SJCRH30 (cell line): ENCODE data around the gene GATAD1. TPM values are rescaled to one million over a fixed set of nuclear protein-coding genes. Genes with fewer than 3 reads are reported as not detected.
"Not testable (repeated sequence)": the region's sequence is repeated elsewhere in the genome, so short reads cannot be mapped to it uniquely, and the experiment has no call there.

Source experiments
- DNase-seq, 2 experiments: peaks; one replicate each; pipeline ENCODE4 v3.0.0-alpha.2; 2015 to 2020
- H3K27ac ChIP-seq: fragments of 250-450 bp; sonication (Bioruptor Pico); 2 replicates; pipeline ENCODE4 v1.5.1; 2020; ENCODE audit warnings: mild to moderate bottlenecking, moderate library complexity
- H3K27me3 ChIP-seq: fragments of 250-450 bp; sonication (Bioruptor Pico); 2 replicates; pipeline ENCODE4 v1.5.1; 2020; ENCODE audit warnings: mild to moderate bottlenecking, moderate library complexity
- H3K36me3 ChIP-seq: fragments of 250-450 bp; sonication (Bioruptor Pico); 2 replicates; pipeline ENCODE4 v1.5.1; 2020; ENCODE audit warnings: mild to moderate bottlenecking, moderate library complexity
- H3K4me1 ChIP-seq: fragments of 250-450 bp; sonication (Bioruptor Pico); 2 replicates; pipeline ENCODE4 v1.5.1; 2020; ENCODE audit warnings: mild to moderate bottlenecking, moderate library complexity
- H3K4me3 ChIP-seq: fragments of 250-450 bp; sonication (Bioruptor Pico); 2 replicates; pipeline ENCODE4 v1.5.1; 2020; ENCODE audit warnings: mild to moderate bottlenecking, moderate library complexity
- H3K9me3 ChIP-seq: fragments of 250-450 bp; sonication (Bioruptor Pico); replicated peaks from 2 replicates; pipeline ENCODE4 v1.5.1; 2020; ENCODE audit warnings: mild to moderate bottlenecking, moderate library complexity
- total RNA-seq: library from RNA; depleted of rRNA; stranded (reverse); fragments of >200 nt; shearing (Covaris generic); gene quantifications from 2 replicates; pipeline ENCODE4 v1.2.3, GENCODE V29; 2014; rRNA removed

GATAD1 gene, protein sequence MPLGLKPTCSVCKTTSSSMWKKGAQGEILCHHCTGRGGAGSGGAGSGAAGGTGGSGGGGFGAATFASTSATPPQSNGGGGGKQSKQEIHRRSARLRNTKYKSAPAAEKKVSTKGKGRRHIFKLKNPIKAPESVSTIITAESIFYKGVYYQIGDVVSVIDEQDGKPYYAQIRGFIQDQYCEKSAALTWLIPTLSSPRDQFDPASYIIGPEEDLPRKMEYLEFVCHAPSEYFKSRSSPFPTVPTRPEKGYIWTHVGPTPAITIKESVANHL
- total RNA-seq = 48.6 and 57.1 TPM in 2 replicates

DNA sequence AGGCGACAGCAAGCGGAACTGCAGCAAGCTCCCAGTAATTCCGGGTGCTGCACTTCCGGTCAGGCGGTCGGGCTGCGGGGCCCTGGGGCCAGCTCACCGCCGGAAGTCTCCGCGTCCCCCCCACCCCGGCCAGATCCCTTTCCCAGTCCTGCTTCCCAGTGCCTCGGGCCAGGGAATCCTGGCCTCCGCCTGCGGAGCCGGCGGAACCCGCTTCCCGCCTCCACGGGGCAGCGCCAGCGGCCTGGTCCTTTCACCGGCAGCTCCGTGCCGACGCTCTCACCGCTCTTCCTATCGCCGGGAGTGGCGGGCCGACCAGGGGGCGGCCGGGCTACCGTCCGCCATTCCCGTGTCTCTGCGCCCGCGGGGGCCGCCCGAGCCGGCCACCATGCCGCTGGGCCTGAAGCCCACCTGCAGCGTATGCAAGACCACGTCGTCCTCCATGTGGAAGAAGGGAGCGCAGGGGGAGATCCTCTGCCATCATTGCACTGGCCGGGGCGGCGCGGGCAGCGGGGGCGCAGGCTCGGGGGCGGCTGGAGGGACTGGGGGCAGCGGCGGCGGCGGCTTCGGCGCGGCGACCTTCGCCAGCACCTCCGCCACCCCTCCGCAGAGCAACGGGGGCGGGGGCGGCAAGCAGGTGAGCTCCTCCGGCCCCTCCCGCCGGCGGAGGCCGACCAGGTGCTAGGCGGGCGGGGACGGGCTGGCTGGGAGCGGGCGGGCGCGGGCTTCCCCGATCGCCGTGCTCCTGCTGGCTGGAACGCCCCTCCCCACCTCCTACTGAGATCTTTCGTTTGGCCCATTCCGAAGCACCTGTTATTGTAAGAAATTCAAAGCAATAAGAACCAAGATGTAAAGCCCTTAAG lies at the start of gene GATAD1:
GATAD1 (plus strand) TSS at position 138 of the 860 bp plus-strand sequence; CDS start at position 386, 248 bp downstream.
- Histone ChIP-seq H3K36me3 (peaks cover 36% of the 10 kb centered on the region), H3K27ac (peak within 1 kb of the TSS; percentile 88), H3K27me3 (no peaks in the 10 kb centered on the region), H3K4me1 (peaks cover 8% of the 10 kb centered on the region; the same call in 1 of the 2 replicates), H3K9me3 (no peaks in the 10 kb centered on the region; the same call in 1 of the 2 replicates), H3K4me3 (peak within 1 kb of the TSS; percentile 95)
- peak; percentile 95 to 96 for DNase-seq

- Histone ChIP-seq H3K27ac (no peak overlapping the region), H3K9me3 (no peaks in the 10 kb centered on the region), H3K4me1 (no peaks in the 10 kb centered on the region), H3K4me3 (no peak overlapping the region), H3K36me3 (peaks cover 19% of the 10 kb centered on the region), H3K27me3 (no peaks in the 10 kb centered on the region)
- no peak for DNase-seq
Measured at GRCh38 chr7:92397542-92397941, 49.7 kb upstream of the GATAD1 start.

- DNase-seq = no peak
- Histone ChIP-seq H3K27ac (no peak overlapping the region), H3K36me3 (peaks cover 19% of the 10 kb centered on the region), H3K4me3 (no peak overlapping the region), H3K4me1 (no peaks in the 10 kb centered on the region), H3K9me3 (no peaks in the 10 kb centered on the region), H3K27me3 (no peaks in the 10 kb centered on the region)
Measured at GRCh38 chr7:92400013-92400412, 47.3 kb upstream of the GATAD1 start.

GRCh38 chr7:92402920-92403759 lies 44.1 kb upstream of the GATAD1 start:
- no peaks in the 10 kb centered on the region for H3K9me3 ChIP-seq
- H3K27ac ChIP-seq = no peak overlapping the region
- DNase-seq = no peak
- H3K4me3 ChIP-seq = no peak overlapping the region
- H3K27me3 ChIP-seq = no peaks in the 10 kb centered on the region
- H3K4me1 ChIP-seq = no peaks in the 10 kb centered on the region
- peaks cover 5% of the 10 kb centered on the region for H3K36me3 ChIP-seq

DNA sequence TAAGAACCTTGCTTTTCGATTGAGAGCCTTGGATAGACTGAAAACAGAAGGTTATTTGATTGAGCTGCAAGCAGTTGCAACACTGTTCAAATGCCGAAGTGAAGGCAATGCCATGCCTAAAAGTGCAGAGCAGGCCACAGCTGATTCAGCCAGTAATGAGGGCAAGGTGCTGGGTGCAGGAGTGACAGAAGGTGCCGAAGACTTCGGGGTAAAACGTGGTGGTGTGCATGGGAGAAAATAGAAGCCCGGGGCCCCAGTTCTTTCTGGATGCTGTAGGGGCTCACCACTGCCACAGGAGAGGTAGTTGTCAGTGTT lies 43.6 kb upstream of the GATAD1 start:
- no peak overlapping the region for H3K4me3 ChIP-seq
- no peak for DNase-seq
- no peaks in the 10 kb centered on the region for H3K27me3 ChIP-seq
- H3K9me3 ChIP-seq = no peaks in the 10 kb centered on the region
- no peaks in the 10 kb centered on the region for H3K36me3 ChIP-seq
- no peaks in the 10 kb centered on the region for H3K4me1 ChIP-seq
- no peak overlapping the region for H3K27ac ChIP-seq

DNA sequence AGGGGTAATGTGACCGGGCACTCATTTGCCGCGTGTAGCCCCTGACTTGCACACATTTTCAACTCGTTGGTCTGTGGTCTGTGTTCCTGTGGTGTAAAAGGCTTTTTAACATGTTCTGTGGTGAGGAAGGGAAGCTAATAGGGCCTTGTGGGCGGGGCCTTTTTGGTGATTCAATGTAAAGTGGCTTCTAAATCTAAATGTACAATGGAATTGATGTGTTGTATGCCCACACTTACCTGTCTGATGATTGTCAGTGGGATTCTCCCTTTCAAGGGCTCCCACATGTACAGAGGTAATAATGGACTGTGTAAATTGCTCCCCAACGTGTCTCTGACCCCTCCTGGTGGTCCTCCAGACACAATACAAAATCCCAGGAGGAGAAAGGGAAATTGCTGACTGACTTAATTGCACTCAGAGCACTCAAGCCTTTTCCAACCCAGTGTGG lies 43.1 kb upstream of the GATAD1 start:
- H3K27me3 ChIP-seq = no peaks in the 10 kb centered on the region
- H3K36me3 ChIP-seq = no peaks in the 10 kb centered on the region
- DNase-seq = no peak
- no peak overlapping the region for H3K4me3 ChIP-seq
- H3K9me3 ChIP-seq = no peaks in the 10 kb centered on the region
- no peaks in the 10 kb centered on the region for H3K4me1 ChIP-seq
- no peak overlapping the region for H3K27ac ChIP-seq

GRCh38 chr7:92409357-92409756 lies 37.9 kb upstream of the GATAD1 start:
- no peaks in the 10 kb centered on the region for H3K4me1 ChIP-seq
- no peaks in the 10 kb centered on the region for H3K9me3 ChIP-seq
- DNase-seq = no peak
- H3K4me3 ChIP-seq = no peak overlapping the region
- no peaks in the 10 kb centered on the region for H3K27me3 ChIP-seq
- no peaks in the 10 kb centered on the region for H3K36me3 ChIP-seq
- no peak overlapping the region for H3K27ac ChIP-seq

- not testable (repeated sequence) for H3K4me1 ChIP-seq, H3K9me3 ChIP-seq, H3K36me3 ChIP-seq, H3K27ac ChIP-seq, H3K4me3 ChIP-seq, H3K27me3 ChIP-seq, DNase-seq
Measured at GRCh38 chr7:92410162-92410561, 37.1 kb upstream of the GATAD1 start.

DNA sequence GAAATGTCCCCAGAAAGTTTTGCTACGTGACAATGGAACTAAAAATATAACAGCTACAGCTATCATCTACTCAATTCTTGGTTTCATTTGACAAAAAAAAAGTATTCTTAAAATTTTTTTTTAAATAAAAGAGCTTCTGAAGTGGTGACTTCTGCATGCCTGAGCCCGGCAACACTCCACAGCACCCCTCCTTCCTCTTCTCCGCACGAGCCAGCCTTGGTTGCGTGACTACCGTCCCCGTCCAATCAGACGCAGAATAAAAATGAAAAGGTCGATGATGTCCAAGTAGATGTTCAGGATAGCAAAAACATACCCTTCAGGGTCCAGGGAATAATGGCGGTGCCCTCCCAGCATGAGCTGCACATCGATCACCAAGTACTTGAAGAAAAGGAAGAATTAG lies 34.5 kb upstream of the GATAD1 start:
- H3K27me3 ChIP-seq = no peaks in the 10 kb centered on the region
- no peaks in the 10 kb centered on the region for H3K9me3 ChIP-seq
- H3K27ac ChIP-seq = no peak overlapping the region
- H3K4me1 ChIP-seq = no peaks in the 10 kb centered on the region
- no peak overlapping the region for H3K4me3 ChIP-seq
- no peak for DNase-seq
- H3K36me3 ChIP-seq = no peaks in the 10 kb centered on the region

GRCh38 chr7:92413550-92413949 lies 33.7 kb upstream of the GATAD1 start:
- DNase-seq = no peak
- Histone ChIP-seq H3K27me3 (no peaks in the 10 kb centered on the region), H3K27ac (no peak overlapping the region), H3K9me3 (no peaks in the 10 kb centered on the region), H3K36me3 (no peaks in the 10 kb centered on the region), H3K4me1 (no peaks in the 10 kb centered on the region), H3K4me3 (no peak overlapping the region)

DNA sequence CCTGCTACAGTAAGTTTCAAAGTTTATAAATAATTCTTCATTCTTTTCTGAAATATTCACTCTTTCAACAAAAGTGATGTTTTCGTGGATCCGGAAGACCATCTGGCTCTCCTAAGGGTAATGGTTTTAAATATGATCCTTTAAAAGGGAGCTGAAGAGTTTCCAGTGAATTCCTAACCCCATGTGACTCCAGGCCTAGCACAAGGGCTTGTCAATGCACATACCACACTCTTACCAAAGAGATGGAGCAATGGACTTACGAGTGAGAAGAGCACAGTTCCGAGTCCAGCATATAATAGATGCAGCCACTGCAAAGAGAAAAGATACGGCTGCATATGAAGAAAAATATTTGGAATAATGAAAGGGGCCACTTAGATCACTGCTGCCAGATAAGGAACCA lies 32.1 kb upstream of the GATAD1 start:
- DNase-seq = no peak
- Histone ChIP-seq H3K27ac (no peak overlapping the region), H3K4me1 (no peaks in the 10 kb centered on the region), H3K9me3 (no peaks in the 10 kb centered on the region), H3K27me3 (no peaks in the 10 kb centered on the region), H3K36me3 (no peaks in the 10 kb centered on the region), H3K4me3 (no peak overlapping the region)

GRCh38 chr7:92417913-92418312 lies 29.4 kb upstream of the GATAD1 start:
- H3K4me1 ChIP-seq = peaks cover 16% of the 10 kb centered on the region
- H3K36me3 ChIP-seq = no peaks in the 10 kb centered on the region
- no peak overlapping the region for H3K27ac ChIP-seq
- H3K4me3 ChIP-seq = no peak overlapping the region
- H3K9me3 ChIP-seq = no peaks in the 10 kb centered on the region
- peak; percentile 45 to 62 for DNase-seq
- no peaks in the 10 kb centered on the region for H3K27me3 ChIP-seq

DNA sequence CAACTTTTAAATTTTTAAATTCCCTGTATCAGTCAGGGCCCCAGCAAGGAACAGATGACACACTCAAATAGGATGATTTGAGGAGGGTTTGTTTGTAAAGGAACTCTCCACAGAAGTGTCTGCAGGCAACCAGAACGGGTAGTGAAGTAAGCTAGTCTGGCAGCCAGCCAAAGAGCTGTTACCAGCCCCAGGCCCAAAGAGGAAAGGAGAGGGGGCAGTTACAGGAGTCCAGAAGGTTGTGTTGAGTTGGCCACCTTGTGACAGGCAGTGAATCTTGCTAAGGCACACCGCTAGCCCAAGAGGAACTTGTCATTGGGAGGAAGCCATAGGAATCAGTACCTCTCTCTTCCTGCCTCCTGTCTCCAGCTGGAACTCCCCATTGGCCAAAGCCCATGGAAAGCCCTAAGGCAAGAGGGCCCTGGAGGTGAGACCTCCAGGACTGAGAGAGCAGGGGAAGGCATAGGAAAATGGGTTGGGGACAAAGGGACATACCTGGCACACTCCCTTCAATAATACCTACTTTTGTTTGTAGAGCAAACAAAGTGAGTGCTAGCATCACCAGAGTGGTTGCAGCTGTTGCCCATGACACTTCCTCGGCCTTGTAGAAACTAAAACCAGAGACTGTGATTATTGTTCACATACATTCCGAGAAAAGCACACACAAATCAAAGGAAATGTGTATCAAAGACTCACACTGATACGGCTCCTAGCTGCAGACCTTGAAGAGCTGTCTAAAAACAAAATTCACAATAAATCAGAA lies 25.4 kb upstream of the GATAD1 start:
- H3K27me3 ChIP-seq = no peaks in the 10 kb centered on the region
- no peaks in the 10 kb centered on the region for H3K9me3 ChIP-seq
- H3K36me3 ChIP-seq = no peaks in the 10 kb centered on the region
- peak; percentile 57 to 76 for DNase-seq
- H3K4me1 ChIP-seq = peaks cover 25% of the 10 kb centered on the region
- H3K27ac ChIP-seq = peak overlapping the region; percentile 25
- peak overlapping the region; percentile 15 for H3K4me3 ChIP-seq

DNA sequence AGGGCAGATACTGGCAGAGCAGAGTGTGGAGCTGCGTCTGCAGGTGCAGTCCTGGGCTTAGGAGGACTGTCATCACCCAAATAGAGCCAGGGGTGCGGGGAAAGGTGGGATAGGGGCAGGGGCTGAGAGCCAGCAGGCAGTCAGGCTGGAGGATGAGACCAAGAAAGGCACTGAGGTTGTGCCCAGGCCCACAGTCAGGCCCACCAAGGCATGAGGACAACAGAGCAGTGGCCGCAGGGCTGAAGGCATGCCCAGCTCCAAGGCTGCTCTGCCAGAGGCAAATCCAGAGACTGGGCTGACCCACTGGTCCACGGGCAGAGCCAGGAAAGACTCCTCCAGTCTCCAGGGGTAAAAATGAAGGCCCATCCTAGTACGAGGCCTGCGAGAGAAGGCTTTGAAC lies 24.4 kb upstream of the GATAD1 start:
- DNase-seq = no peak
- Histone ChIP-seq H3K27me3 (no peaks in the 10 kb centered on the region), H3K27ac (no peak overlapping the region), H3K4me1 (peaks cover 25% of the 10 kb centered on the region), H3K36me3 (no peaks in the 10 kb centered on the region), H3K4me3 (no peak overlapping the region), H3K9me3 (no peaks in the 10 kb centered on the region)
